ENCODE measurements around the gene ATG7.

Gene ATG7

GRCh38 chr3:11544412-11545181, 272.4 kb downstream of the ATG7 start:
- H3K27me3 ChIP-seq (ENCODE audit: control insufficient read depth in 2 of 2, insufficient read depth in 2 of 2, low read length in 2 of 2), result no peaks in the 10 kb centered on the region
- H3K27ac ChIP-seq (ENCODE audit: low read depth in 2 of 2, low read length in 2 of 2), result no peak overlapping the region
- no peak overlapping the region for H3K4me3 ChIP-seq (ENCODE audit: low read length in 2 of 2)
- H3K36me3 ChIP-seq (ENCODE audit: control insufficient read depth in 2 of 2, insufficient read depth in 2 of 2, low read length in 2 of 2), result no peaks in the 10 kb centered on the region
- H3K9me3 ChIP-seq (ENCODE audit: control insufficient read depth in 2 of 2, low read length in 2 of 2), result no peaks in the 10 kb centered on the region
- no peaks in the 10 kb centered on the region for H3K4me1 ChIP-seq (ENCODE audit: control insufficient read depth in 2 of 2, insufficient read depth in 2 of 2, low read length in 2 of 2)
- H3K9ac ChIP-seq (ENCODE audit: low read depth in 1 of 2, low read length in 2 of 2), result no peak overlapping the region

GRCh38 chr3:11545186-11545851, 273.1 kb downstream of the ATG7 start:
- Histone ChIP-seq H3K9ac (ENCODE audit: low read depth in 1 of 2, low read length in 2 of 2) (no peak overlapping the region), H3K9me3 (ENCODE audit: control insufficient read depth in 2 of 2, low read length in 2 of 2) (no peaks in the 10 kb centered on the region), H3K27me3 (ENCODE audit: control insufficient read depth in 2 of 2, insufficient read depth in 2 of 2, low read length in 2 of 2) (no peaks in the 10 kb centered on the region), H3K4me3 (ENCODE audit: low read length in 2 of 2) (no peak overlapping the region), H3K27ac (ENCODE audit: low read depth in 2 of 2, low read length in 2 of 2) (no peak overlapping the region), H3K4me1 (ENCODE audit: control insufficient read depth in 2 of 2, insufficient read depth in 2 of 2, low read length in 2 of 2) (no peaks in the 10 kb centered on the region), H3K36me3 (ENCODE audit: control insufficient read depth in 2 of 2, insufficient read depth in 2 of 2, low read length in 2 of 2) (no peaks in the 10 kb centered on the region)

- Histone ChIP-seq H3K4me3 (ENCODE audit: low read length in 2 of 2) (no peak overlapping the region), H3K36me3 (ENCODE audit: control insufficient read depth in 2 of 2, insufficient read depth in 2 of 2, low read length in 2 of 2) (no peaks in the 10 kb centered on the region), H3K9me3 (ENCODE audit: control insufficient read depth in 2 of 2, low read length in 2 of 2) (no peaks in the 10 kb centered on the region), H3K27me3 (ENCODE audit: control insufficient read depth in 2 of 2, insufficient read depth in 2 of 2, low read length in 2 of 2) (no peaks in the 10 kb centered on the region), H3K9ac (ENCODE audit: low read depth in 1 of 2, low read length in 2 of 2) (no peak overlapping the region), H3K27ac (ENCODE audit: low read depth in 2 of 2, low read length in 2 of 2) (no peak overlapping the region), H3K4me1 (ENCODE audit: control insufficient read depth in 2 of 2, insufficient read depth in 2 of 2, low read length in 2 of 2) (no peaks in the 10 kb centered on the region)
Observed at GRCh38 chr3:11546657-11547302, 274.6 kb downstream of the ATG7 start.

- Histone ChIP-seq H3K9ac (ENCODE audit: low read depth in 1 of 2, low read length in 2 of 2) (no peak overlapping the region), H3K27me3 (ENCODE audit: control insufficient read depth in 2 of 2, insufficient read depth in 2 of 2, low read length in 2 of 2) (no peaks in the 10 kb centered on the region), H3K27ac (ENCODE audit: low read depth in 2 of 2, low read length in 2 of 2) (no peak overlapping the region), H3K4me3 (ENCODE audit: low read length in 2 of 2) (no peak overlapping the region), H3K4me1 (ENCODE audit: control insufficient read depth in 2 of 2, insufficient read depth in 2 of 2, low read length in 2 of 2) (no peaks in the 10 kb centered on the region), H3K9me3 (ENCODE audit: control insufficient read depth in 2 of 2, low read length in 2 of 2) (no peaks in the 10 kb centered on the region), H3K36me3 (ENCODE audit: control insufficient read depth in 2 of 2, insufficient read depth in 2 of 2, low read length in 2 of 2) (no peaks in the 10 kb centered on the region)
Observed at GRCh38 chr3:11547498-11547897, 275.3 kb downstream of the ATG7 start.

- Histone ChIP-seq H3K36me3 (ENCODE audit: control insufficient read depth in 2 of 2, insufficient read depth in 2 of 2, low read length in 2 of 2) (no peaks in the 10 kb centered on the region), H3K9ac (ENCODE audit: low read depth in 1 of 2, low read length in 2 of 2) (no peak overlapping the region), H3K9me3 (ENCODE audit: control insufficient read depth in 2 of 2, low read length in 2 of 2) (no peaks in the 10 kb centered on the region), H3K27ac (ENCODE audit: low read depth in 2 of 2, low read length in 2 of 2) (no peak overlapping the region), H3K4me3 (ENCODE audit: low read length in 2 of 2) (no peak overlapping the region), H3K4me1 (ENCODE audit: control insufficient read depth in 2 of 2, insufficient read depth in 2 of 2, low read length in 2 of 2) (peaks cover 0 to 2% of the 10 kb centered on the region in 2 donors), H3K27me3 (ENCODE audit: control insufficient read depth in 2 of 2, insufficient read depth in 2 of 2, low read length in 2 of 2) (no peaks in the 10 kb centered on the region)
Observed at GRCh38 chr3:11548721-11549131, 276.5 kb downstream of the ATG7 start.

GRCh38 chr3:11549580-11550140, 277.5 kb downstream of the ATG7 start:
- no peaks in the 10 kb centered on the region for H3K27me3 ChIP-seq (ENCODE audit: control insufficient read depth in 2 of 2, insufficient read depth in 2 of 2, low read length in 2 of 2)
- H3K4me1 ChIP-seq (ENCODE audit: control insufficient read depth in 2 of 2, insufficient read depth in 2 of 2, low read length in 2 of 2), result peaks cover 0 to 2% of the 10 kb centered on the region in 2 donors
- no peak overlapping the region for H3K27ac ChIP-seq (ENCODE audit: low read depth in 2 of 2, low read length in 2 of 2)
- no peaks in the 10 kb centered on the region for H3K9me3 ChIP-seq (ENCODE audit: control insufficient read depth in 2 of 2, low read length in 2 of 2)
- no peak overlapping the region for H3K4me3 ChIP-seq (ENCODE audit: low read length in 2 of 2)
- no peak overlapping the region for H3K9ac ChIP-seq (ENCODE audit: low read depth in 1 of 2, low read length in 2 of 2)
- H3K36me3 ChIP-seq (ENCODE audit: control insufficient read depth in 2 of 2, insufficient read depth in 2 of 2, low read length in 2 of 2), result peaks cover 0 to 2% of the 10 kb centered on the region in 2 donors

- no peaks in the 10 kb centered on the region for H3K27me3 ChIP-seq (ENCODE audit: control insufficient read depth in 2 of 2, insufficient read depth in 2 of 2, low read length in 2 of 2)
- no peaks in the 10 kb centered on the region for H3K9me3 ChIP-seq (ENCODE audit: control insufficient read depth in 2 of 2, low read length in 2 of 2)
- peaks cover 6 to 8% of the 10 kb centered on the region in 2 donors for H3K36me3 ChIP-seq (ENCODE audit: control insufficient read depth in 2 of 2, insufficient read depth in 2 of 2, low read length in 2 of 2)
- no peak overlapping the region for H3K4me3 ChIP-seq (ENCODE audit: low read length in 2 of 2)
- peaks cover 0 to 2% of the 10 kb centered on the region in 2 donors for H3K4me1 ChIP-seq (ENCODE audit: control insufficient read depth in 2 of 2, insufficient read depth in 2 of 2, low read length in 2 of 2)
- H3K9ac ChIP-seq (ENCODE audit: low read depth in 1 of 2, low read length in 2 of 2), result no peak overlapping the region
- H3K27ac ChIP-seq (ENCODE audit: low read depth in 2 of 2, low read length in 2 of 2), result no peak overlapping the region
Observed at GRCh38 chr3:11551036-11551435, 278.8 kb downstream of the ATG7 start.

- Histone ChIP-seq H3K4me3 (ENCODE audit: low read length in 2 of 2) (no peak overlapping the region), H3K9me3 (ENCODE audit: control insufficient read depth in 2 of 2, low read length in 2 of 2) (no peaks in the 10 kb centered on the region), H3K27me3 (ENCODE audit: control insufficient read depth in 2 of 2, insufficient read depth in 2 of 2, low read length in 2 of 2) (no peaks in the 10 kb centered on the region), H3K9ac (ENCODE audit: low read depth in 1 of 2, low read length in 2 of 2) (no peak overlapping the region), H3K4me1 (ENCODE audit: control insufficient read depth in 2 of 2, insufficient read depth in 2 of 2, low read length in 2 of 2) (peaks cover 6 to 7% of the 10 kb centered on the region in 2 donors), H3K36me3 (ENCODE audit: control insufficient read depth in 2 of 2, insufficient read depth in 2 of 2, low read length in 2 of 2) (peaks cover 10 to 13% of the 10 kb centered on the region in 2 donors), H3K27ac (ENCODE audit: low read depth in 2 of 2, low read length in 2 of 2) (no peak overlapping the region)
Observed at GRCh38 chr3:11552289-11553264, 280.4 kb downstream of the ATG7 start.

GRCh38 chr3:11553436-11554235, 281.4 kb downstream of the ATG7 start:
- H3K36me3 ChIP-seq (ENCODE audit: control insufficient read depth in 2 of 2, insufficient read depth in 2 of 2, low read length in 2 of 2), result peaks cover 15 to 19% of the 10 kb centered on the region in 2 donors
- no peak overlapping the region for H3K4me3 ChIP-seq (ENCODE audit: low read length in 2 of 2)
- no peaks in the 10 kb centered on the region for H3K27me3 ChIP-seq (ENCODE audit: control insufficient read depth in 2 of 2, insufficient read depth in 2 of 2, low read length in 2 of 2)
- H3K27ac ChIP-seq (ENCODE audit: low read depth in 2 of 2, low read length in 2 of 2), result peak overlapping the region in 1 of 2 donors; percentile 48
- H3K9ac ChIP-seq (ENCODE audit: low read depth in 1 of 2, low read length in 2 of 2), result no peak overlapping the region
- H3K4me1 ChIP-seq (ENCODE audit: control insufficient read depth in 2 of 2, insufficient read depth in 2 of 2, low read length in 2 of 2), result peaks cover 6 to 7% of the 10 kb centered on the region in 2 donors
- H3K9me3 ChIP-seq (ENCODE audit: control insufficient read depth in 2 of 2, low read length in 2 of 2), result no peaks in the 10 kb centered on the region

Measured in mucosa of rectum (tissue), 2 donors.